ENCODE results near the gene EFNA5.

The EFNA5 gene

DNA sequence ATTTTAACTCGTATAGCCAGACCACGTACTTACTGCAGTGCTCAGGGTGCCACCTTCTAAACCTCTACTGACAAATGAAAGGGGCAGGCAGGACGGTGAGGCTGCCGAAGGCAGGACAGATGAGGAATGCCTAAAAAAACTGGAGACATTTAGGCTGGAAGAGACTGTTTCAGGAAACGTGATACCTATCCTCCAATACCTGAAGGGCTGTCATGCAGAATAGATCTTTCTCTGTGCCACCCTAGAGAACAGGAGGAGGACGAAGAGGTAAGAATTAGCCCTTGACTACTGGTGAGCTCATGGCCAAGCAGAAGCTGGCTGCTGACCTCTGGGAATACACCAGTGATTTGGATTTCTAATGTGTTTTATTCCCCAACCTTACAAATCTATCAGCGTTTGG lies 139.4 kb downstream of the EFNA5 start (continued):
- TF ChIP-seq SETDB1 (IDR thresholded peaks at IDR 0.05; ENCODE audit: insufficient read length, low read length) = no peak
- TF ChIP-seq ZNF19 (tag by site-specific recombination; IDR thresholded peaks at IDR 0.05; ENCODE audit: low read depth) = no peak
- TF ChIP-seq, protein P1, sequence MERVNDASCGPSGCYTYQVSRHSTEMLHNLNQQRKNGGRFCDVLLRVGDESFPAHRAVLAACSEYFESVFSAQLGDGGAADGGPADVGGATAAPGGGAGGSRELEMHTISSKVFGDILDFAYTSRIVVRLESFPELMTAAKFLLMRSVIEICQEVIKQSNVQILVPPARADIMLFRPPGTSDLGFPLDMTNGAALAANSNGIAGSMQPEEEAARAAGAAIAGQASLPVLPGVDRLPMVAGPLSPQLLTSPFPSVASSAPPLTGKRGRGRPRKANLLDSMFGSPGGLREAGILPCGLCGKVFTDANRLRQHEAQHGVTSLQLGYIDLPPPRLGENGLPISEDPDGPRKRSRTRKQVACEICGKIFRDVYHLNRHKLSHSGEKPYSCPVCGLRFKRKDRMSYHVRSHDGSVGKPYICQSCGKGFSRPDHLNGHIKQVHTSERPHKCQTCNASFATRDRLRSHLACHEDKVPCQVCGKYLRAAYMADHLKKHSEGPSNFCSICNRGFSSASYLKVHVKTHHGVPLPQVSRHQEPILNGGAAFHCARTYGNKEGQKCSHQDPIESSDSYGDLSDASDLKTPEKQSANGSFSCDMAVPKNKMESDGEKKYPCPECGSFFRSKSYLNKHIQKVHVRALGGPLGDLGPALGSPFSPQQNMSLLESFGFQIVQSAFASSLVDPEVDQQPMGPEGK (tag by site-specific recombination; IDR thresholded peaks at IDR 0.05) = no peak
- no peak for TF ChIP-seq ZNF266 (tag by site-specific recombination; IDR thresholded peaks at IDR 0.05; ENCODE audit: low read depth)
- no peak for TF ChIP-seq ZNF549 (tag by site-specific recombination; IDR thresholded peaks at IDR 0.05)
- TF ChIP-seq ZNF776 (tag by site-specific recombination; IDR thresholded peaks at IDR 0.05; ENCODE audit: borderline replicate concordance) = no peak
- no peak for TF ChIP-seq ZNF654 (tag by site-specific recombination; IDR thresholded peaks at IDR 0.05; ENCODE audit: low read depth)
- TF ChIP-seq ZNF335 (tag by site-specific recombination; conservative IDR thresholded peaks at IDR 0.05) = no peak
- no peak for TF ChIP-seq ZNF211 (tag by site-specific recombination; IDR thresholded peaks at IDR 0.05; ENCODE audit: low read depth)

DNA sequence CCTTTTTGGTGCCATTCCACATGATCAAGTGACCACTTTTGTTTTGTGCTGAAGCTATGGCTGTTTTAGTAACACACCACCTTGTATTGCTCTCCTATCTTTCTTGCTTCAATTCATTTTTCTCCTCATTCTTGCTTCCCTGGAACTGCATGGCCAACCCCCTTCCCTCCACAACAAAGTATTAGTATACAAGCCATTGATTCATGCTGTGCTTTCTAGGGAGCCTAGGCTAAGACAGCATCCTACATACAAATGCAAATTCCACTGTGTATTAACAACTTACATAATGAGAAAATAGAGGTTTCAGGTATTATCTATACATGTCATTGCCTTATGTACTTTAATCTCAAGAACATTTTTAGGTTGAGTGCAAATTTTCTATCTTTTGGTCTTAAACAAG lies 141.1 kb downstream of the EFNA5 start:
- ChIA-PET CTCF (no interaction called here), POLR2A (no interaction called here)
- H3K27ac ChIP-seq (ENCODE audit: extremely low read depth, low read depth, low read length) = no peak overlapping the region
- TF ChIP-seq ZNF830 (tag by site-specific recombination; IDR thresholded peaks at IDR 0.05; ENCODE audit: low read depth) = no peak
- TF ChIP-seq ZNF404 (tag by site-specific recombination; IDR thresholded peaks at IDR 0.05) = no peak
- no peak for TF ChIP-seq ZNF138 (tag by site-specific recombination; IDR thresholded peaks at IDR 0.05; ENCODE audit: borderline replicate concordance)
- no peak for TF ChIP-seq ZFP3 (tag by site-specific recombination; IDR thresholded peaks at IDR 0.05; ENCODE audit: low read depth)
- TF ChIP-seq ZNF76 (tag by site-specific recombination; IDR thresholded peaks at IDR 0.05; ENCODE audit: borderline replicate concordance, low read depth) = no peak
- TF ChIP-seq ZNF341 (tag by site-specific recombination; IDR thresholded peaks at IDR 0.05; ENCODE audit: low read depth) = no peak
- no peak for TF ChIP-seq ZNF791 (tag by site-specific recombination; IDR thresholded peaks at IDR 0.05)
- TF ChIP-seq ZBTB17 (tag by site-specific recombination; IDR thresholded peaks at IDR 0.05) = no peak
- TF ChIP-seq SCRT1 (tag by site-specific recombination; IDR thresholded peaks at IDR 0.05; ENCODE audit: borderline replicate concordance) = no peak
- TF ChIP-seq, protein P2, sequence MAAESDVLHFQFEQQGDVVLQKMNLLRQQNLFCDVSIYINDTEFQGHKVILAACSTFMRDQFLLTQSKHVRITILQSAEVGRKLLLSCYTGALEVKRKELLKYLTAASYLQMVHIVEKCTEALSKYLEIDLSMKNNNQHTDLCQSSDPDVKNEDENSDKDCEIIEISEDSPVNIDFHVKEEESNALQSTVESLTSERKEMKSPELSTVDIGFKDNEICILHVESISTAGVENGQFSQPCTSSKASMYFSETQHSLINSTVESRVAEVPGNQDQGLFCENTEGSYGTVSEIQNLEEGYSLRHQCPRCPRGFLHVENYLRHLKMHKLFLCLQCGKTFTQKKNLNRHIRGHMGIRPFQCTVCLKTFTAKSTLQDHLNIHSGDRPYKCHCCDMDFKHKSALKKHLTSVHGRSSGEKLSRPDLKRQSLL (tag by site-specific recombination; IDR thresholded peaks at IDR 0.05) = no peak
- TF ChIP-seq, protein P3, sequence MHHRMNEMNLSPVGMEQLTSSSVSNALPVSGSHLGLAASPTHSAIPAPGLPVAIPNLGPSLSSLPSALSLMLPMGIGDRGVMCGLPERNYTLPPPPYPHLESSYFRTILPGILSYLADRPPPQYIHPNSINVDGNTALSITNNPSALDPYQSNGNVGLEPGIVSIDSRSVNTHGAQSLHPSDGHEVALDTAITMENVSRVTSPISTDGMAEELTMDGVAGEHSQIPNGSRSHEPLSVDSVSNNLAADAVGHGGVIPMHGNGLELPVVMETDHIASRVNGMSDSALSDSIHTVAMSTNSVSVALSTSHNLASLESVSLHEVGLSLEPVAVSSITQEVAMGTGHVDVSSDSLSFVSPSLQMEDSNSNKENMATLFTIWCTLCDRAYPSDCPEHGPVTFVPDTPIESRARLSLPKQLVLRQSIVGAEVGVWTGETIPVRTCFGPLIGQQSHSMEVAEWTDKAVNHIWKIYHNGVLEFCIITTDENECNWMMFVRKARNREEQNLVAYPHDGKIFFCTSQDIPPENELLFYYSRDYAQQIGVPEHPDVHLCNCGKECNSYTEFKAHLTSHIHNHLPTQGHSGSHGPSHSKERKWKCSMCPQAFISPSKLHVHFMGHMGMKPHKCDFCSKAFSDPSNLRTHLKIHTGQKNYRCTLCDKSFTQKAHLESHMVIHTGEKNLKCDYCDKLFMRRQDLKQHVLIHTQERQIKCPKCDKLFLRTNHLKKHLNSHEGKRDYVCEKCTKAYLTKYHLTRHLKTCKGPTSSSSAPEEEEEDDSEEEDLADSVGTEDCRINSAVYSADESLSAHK (tag by site-specific recombination; IDR thresholded peaks at IDR 0.05) = no peak
- no peak for TF ChIP-seq ZNF514 (tag by site-specific recombination; IDR thresholded peaks at IDR 0.05)
- no peak for TF ChIP-seq KLF8 (tag by site-specific recombination; IDR thresholded peaks at IDR 0.05)
- no peak for TF ChIP-seq ZIC2 (tag by site-specific recombination; IDR thresholded peaks at IDR 0.05)
- TF ChIP-seq, protein P4, sequence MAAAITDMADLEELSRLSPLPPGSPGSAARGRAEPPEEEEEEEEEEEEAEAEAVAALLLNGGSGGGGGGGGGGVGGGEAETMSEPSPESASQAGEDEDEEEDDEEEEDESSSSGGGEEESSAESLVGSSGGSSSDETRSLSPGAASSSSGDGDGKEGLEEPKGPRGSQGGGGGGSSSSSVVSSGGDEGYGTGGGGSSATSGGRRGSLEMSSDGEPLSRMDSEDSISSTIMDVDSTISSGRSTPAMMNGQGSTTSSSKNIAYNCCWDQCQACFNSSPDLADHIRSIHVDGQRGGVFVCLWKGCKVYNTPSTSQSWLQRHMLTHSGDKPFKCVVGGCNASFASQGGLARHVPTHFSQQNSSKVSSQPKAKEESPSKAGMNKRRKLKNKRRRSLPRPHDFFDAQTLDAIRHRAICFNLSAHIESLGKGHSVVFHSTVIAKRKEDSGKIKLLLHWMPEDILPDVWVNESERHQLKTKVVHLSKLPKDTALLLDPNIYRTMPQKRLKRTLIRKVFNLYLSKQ (tag by site-specific recombination; IDR thresholded peaks at IDR 0.05; ENCODE audit: borderline replicate concordance) = no peak
- TF ChIP-seq ZNF48 (tag by site-specific recombination; IDR thresholded peaks at IDR 0.05) = no peak
- no peak for TF ChIP-seq ZNF155 (tag by site-specific recombination; IDR thresholded peaks at IDR 0.05)
- H3K9me3 ChIP-seq (ENCODE audit: control insufficient read depth, insufficient read depth, low read depth, low read length) = no peaks in the 10 kb centered on the region
- H3K4me3 ChIP-seq (ENCODE audit: low read depth, low read length) = no peak overlapping the region
- H3K36me3 ChIP-seq (ENCODE audit: control insufficient read depth in 2 of 2, insufficient read depth in 1 of 2, low read length in 2 of 2) = no peaks in the 10 kb centered on the region
- peaks cover 38% of the 10 kb centered on the region for H3K4me1 ChIP-seq (ENCODE audit: control insufficient read depth, insufficient read depth, low read length)

Measured in HEK293 (cell line).